Neural progenitor cell (in vitro differentiated cells): ENCODE data around the gene GRM2. TPM values are rescaled to one million over a fixed set of nuclear protein-coding genes. Genes with fewer than 3 reads are reported as not detected.

Source experiments
- DNase-seq: peaks from one replicate; pipeline ENCODE4 v3.0.0-alpha.2; 2016; ENCODE audit warnings: low spot score
- H2AFZ ChIP-seq: fragments of 200-600 bp; sonication (generic); replicated peaks from 2 replicates; pipeline ENCODE4 v1.6.1; 2016; ENCODE audit warnings: antibody characterized with exemption
- H3F3A ChIP-seq: fragments of 200-600 bp; sonication (generic); 2 replicates; pipeline ENCODE4 v1.6.1; 2016; ENCODE audit warnings: antibody characterized with exemption, low read depth
- H3K27ac ChIP-seq: fragments of 200-600 bp; sonication (generic); 2 replicates; pipeline ENCODE4 v1.5.1; 2016; ENCODE audit warnings: mild to moderate bottlenecking
- H3K27me3 ChIP-seq: fragments of 200-600 bp; sonication (generic); 2 replicates; pipeline ENCODE4 v1.6.1; 2016; ENCODE audit warnings: mild to moderate bottlenecking, moderate library complexity
- H3K36me3 ChIP-seq: fragments of 200-600 bp; sonication (generic); 2 replicates; pipeline ENCODE4 v1.5.1; 2016
- H3K4me1 ChIP-seq: fragments of 200-600 bp; sonication (generic); 2 replicates; pipeline ENCODE4 v1.6.1; 2016; ENCODE audit warnings: mixed run types
- H3K4me2 ChIP-seq: fragments of 200-600 bp; sonication (generic); 2 replicates; pipeline ENCODE4 v1.6.1; 2016
- H3K4me3 ChIP-seq: fragments of 200-600 bp; sonication (generic); 2 replicates; pipeline ENCODE4 v1.5.1; 2016
- H3K79me2 ChIP-seq: fragments of 200-600 bp; sonication (generic); 2 replicates; pipeline ENCODE4 v1.6.1; 2016; ENCODE audit warnings: low read depth
- H3K9ac ChIP-seq: fragments of 200-600 bp; sonication (generic); 2 replicates; pipeline ENCODE4 v1.6.1; 2016
- H3K9me3 ChIP-seq: fragments of 200-600 bp; sonication (generic); 2 replicates; pipeline ENCODE4 v1.5.1; 2016; ENCODE audit warnings: low read depth
- H4K20me1 ChIP-seq: fragments of 200-600 bp; sonication (generic); 2 replicates; pipeline ENCODE4 v1.6.1; 2016; ENCODE audit warnings: low read depth
- H3K27ac Mint-ChIP-seq: 3 replicates; pipeline ENCODE4 v1.8.0; 2021; ENCODE audit warnings: mixed read lengths
- H3K27me3 Mint-ChIP-seq: 2 replicates; pipeline ENCODE4 v1.8.0; 2022; ENCODE audit warnings: low read depth, mild to moderate bottlenecking, inconsistent platforms, moderate library complexity, mixed read lengths; ENCODE audit not compliant: insufficient read depth
- H3K36me3 Mint-ChIP-seq: 3 replicates; pipeline ENCODE4 v1.8.0; 2021; ENCODE audit warnings: mixed read lengths
- H3K4me1 Mint-ChIP-seq: 3 replicates; pipeline ENCODE4 v1.8.0; 2021; ENCODE audit warnings: mixed read lengths
- H3K4me3 Mint-ChIP-seq: 3 replicates; pipeline ENCODE4 v1.8.0; 2021; ENCODE audit warnings: mild to moderate bottlenecking, moderate library complexity, mixed read lengths
- H3K9me3 Mint-ChIP-seq: 3 replicates; pipeline ENCODE4 v1.8.0; 2020; ENCODE audit warnings: mixed read lengths
- CTCF ChIP-seq: fragments of 200-600 bp; sonication (generic); IDR thresholded peaks from 2 replicates; pipeline ENCODE4 v1.5.1; 2017; ENCODE audit warnings: antibody characterized with exemption, mild to moderate bottlenecking
- EZH2 ChIP-seq: fragments of 200-600 bp; sonication (generic); IDR thresholded peaks from 2 replicates; pipeline ENCODE4 v1.6.1; 2017; ENCODE audit warnings: antibody characterized with exemption, mild to moderate bottlenecking, moderate library complexity
- EZH2phosphoT487 ChIP-seq: fragments of 200-600 bp; sonication (generic); IDR thresholded peaks from 2 replicates; pipeline ENCODE4 v1.6.1; 2017; ENCODE audit warnings: antibody characterized with exemption
- total RNA-seq: library from RNA; depleted of rRNA; stranded (reverse); fragments of >200 nt; gene quantifications from 2 replicates; pipeline ENCODE4 v1.2.3, GENCODE V29; 2015; ENCODE audit warnings: low replicate concordance

Gene GRM2
- total RNA-seq, 1 donor from 2014 or later, result 1.9 TPM

- no peak for DNase-seq
- H3K27ac ChIP-seq, result no peak overlapping the region
- H3K36me3 ChIP-seq, result no peaks in the 10 kb centered on the region
- H3K4me2 ChIP-seq, result no peak overlapping the region
- H3F3A ChIP-seq, result no peaks in the 10 kb centered on the region
- no peak overlapping the region for H3K4me3 ChIP-seq
- Mint-ChIP-seq H3K27ac (no peak overlapping the region), H3K36me3 (no peaks in the 10 kb centered on the region), H3K9me3 (no peaks in the 10 kb centered on the region), H3K27me3 (peaks cover 20% of the 10 kb centered on the region), H3K4me1 (peaks cover 10% of the 10 kb centered on the region), H3K4me3 (no peak overlapping the region)
- no peaks in the 10 kb centered on the region for H3K4me1 ChIP-seq
- no peak overlapping the region for H3K9ac ChIP-seq
- H3K9me3 ChIP-seq, result no peaks in the 10 kb centered on the region
- peaks cover 7% of the 10 kb centered on the region for H4K20me1 ChIP-seq
- TF ChIP-seq EZH2phosphoT487 (no peak), CTCF (no peak), EZH2 (no peak)
- H2AFZ ChIP-seq, result no peak overlapping the region
- H3K79me2 ChIP-seq, result no peaks in the 10 kb centered on the region
- peaks cover 19% of the 10 kb centered on the region for H3K27me3 ChIP-seq
Observed at GRCh38 chr3:51712511-51712931, 5.7 kb downstream of the GRM2 start.

GRCh38 chr3:51712963-51713362 is 6.1 kb downstream of the GRM2 start:
- Histone ChIP-seq H3K4me2 (no peak overlapping the region), H3K9ac (no peak overlapping the region), H3K9me3 (no peaks in the 10 kb centered on the region), H3K4me1 (no peaks in the 10 kb centered on the region), H3K4me3 (no peak overlapping the region), H3K27me3 (peaks cover 15% of the 10 kb centered on the region), H3K36me3 (no peaks in the 10 kb centered on the region), H2AFZ (no peak overlapping the region), H3K27ac (no peak overlapping the region), H4K20me1 (peaks cover 3% of the 10 kb centered on the region), H3K79me2 (no peaks in the 10 kb centered on the region), H3F3A (no peaks in the 10 kb centered on the region)
- Mint-ChIP-seq H3K36me3 (no peaks in the 10 kb centered on the region), H3K27ac (no peak overlapping the region), H3K9me3 (no peaks in the 10 kb centered on the region), H3K4me1 (peaks cover 6% of the 10 kb centered on the region), H3K4me3 (no peak overlapping the region), H3K27me3 (peaks cover 19% of the 10 kb centered on the region)
- TF ChIP-seq EZH2 (no peak), CTCF (no peak), EZH2phosphoT487 (no peak)
- no peak for DNase-seq

GRCh38 chr3:51715231-51715976 is 8.5 kb downstream of the GRM2 start:
- Histone ChIP-seq H3K79me2 (no peaks in the 10 kb centered on the region), H3K4me1 (no peaks in the 10 kb centered on the region), H3K27me3 (no peaks in the 10 kb centered on the region), H3K9ac (no peak overlapping the region), H3F3A (no peaks in the 10 kb centered on the region), H2AFZ (no peak overlapping the region), H3K4me2 (no peak overlapping the region), H3K27ac (no peak overlapping the region), H3K36me3 (no peaks in the 10 kb centered on the region), H3K9me3 (no peaks in the 10 kb centered on the region), H4K20me1 (no peaks in the 10 kb centered on the region), H3K4me3 (no peak overlapping the region)
- TF ChIP-seq EZH2phosphoT487 (no peak), EZH2 (no peak), CTCF (no peak)
- Mint-ChIP-seq H3K9me3 (no peaks in the 10 kb centered on the region), H3K4me3 (no peak overlapping the region), H3K27ac (no peak overlapping the region), H3K36me3 (no peaks in the 10 kb centered on the region), H3K27me3 (peaks cover 9% of the 10 kb centered on the region), H3K4me1 (peaks cover 11% of the 10 kb centered on the region)
- DNase-seq, result no peak
